Lower lobe of right lung (tissue), 2 donors: ENCODE results near the gene MSI2. TPM values are rescaled to one million over a fixed set of nuclear protein-coding genes. Genes with fewer than 3 reads are reported as not detected.

Source experiments
- ATAC-seq, 2 donors: fragments of 200-7000 bp; cut with Tn5 transposase; one replicate each; pipeline ENCODE4 v1.9.1; 2020 to 2022; ENCODE audit warnings: mild to moderate bottlenecking in 2 of 2, moderate library complexity in 2 of 2
- DNase-seq: peaks from one replicate; pipeline ENCODE4 v3.0.0-alpha.2; 2020
- H3K27ac ChIP-seq: fragments of 200-600 bp; one replicate; pipeline ENCODE4 v1.8.0; 2022
- H3K27me3 ChIP-seq: fragments of 200-600 bp; one replicate; pipeline ENCODE4 v1.8.0; 2022; ENCODE audit warnings: low read depth
- H3K36me3 ChIP-seq: fragments of 200-600 bp; one replicate; pipeline ENCODE4 v1.8.0; 2022; ENCODE audit warnings: mild to moderate bottlenecking
- H3K4me1 ChIP-seq: fragments of 200-600 bp; one replicate; pipeline ENCODE4 v1.8.0; 2022
- H3K4me3 ChIP-seq: fragments of 200-600 bp; one replicate; pipeline ENCODE4 v1.8.0; 2022; ENCODE audit warnings: mild to moderate bottlenecking
- H3K9me3 ChIP-seq: fragments of 200-600 bp; one replicate; pipeline ENCODE4 v1.8.0; 2022
- intact Hi-C: fragments of 100-400 bp; cut with DNase I; formaldehyde crosslinking; loops from one replicate; pipeline ENCODE4 v1.11.0; 2022
- total RNA-seq: library from RNA; stranded (reverse); fragmentation: NEBNext Ultra II Directional; extraction: Animal tissue kit (Norgen Biotek cat#: 25700); gene quantifications from one replicate; pipeline ENCODE4 v1.2.1, GENCODE V29; 2021
- TF ChIP-seq, protein P1 (sequence below): fragments of 200-600 bp; IDR thresholded peaks from one replicate; pipeline ENCODE4 v1.8.0; 2022; ENCODE audit warnings: antibody characterized with exemption, mild to moderate bottlenecking
- donor health status: DM: no; HTN: yes; CAD: no; lungs with severe emphysema.

The MSI2 gene
- total RNA-seq, 1 donor from 2014 or later = 43.9 TPM

DNA sequence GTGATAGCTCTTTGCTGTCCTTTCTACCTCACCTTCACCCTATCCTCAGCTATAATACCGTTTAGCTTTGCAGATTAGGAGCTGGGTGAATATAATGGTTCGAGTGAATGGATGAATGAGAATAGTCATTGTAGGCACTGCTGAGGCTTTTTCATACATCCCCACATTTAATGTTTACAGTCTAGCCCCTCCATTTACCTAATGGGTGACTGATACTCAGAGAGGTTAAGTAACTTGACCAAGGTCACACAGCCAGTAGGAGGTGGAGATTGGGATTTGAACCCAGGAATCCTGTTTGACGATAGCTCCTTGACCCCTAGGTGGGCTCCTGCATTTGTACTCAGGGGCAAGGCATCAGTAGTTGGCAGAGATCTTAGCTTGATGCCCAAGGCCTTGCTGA lies 293.1 kb downstream of the MSI2 start:
- Histone ChIP-seq H3K9me3 (no peaks in the 10 kb centered on the region), H3K4me1 (peaks cover 5% of the 10 kb centered on the region), H3K27ac (no peak overlapping the region), H3K27me3 (no peaks in the 10 kb centered on the region), H3K36me3 (no peaks in the 10 kb centered on the region), H3K4me3 (no peak overlapping the region)
- intact Hi-C loops = no loop called here
- ATAC-seq (no peak), DNase-seq (no peak)
- TF ChIP-seq, protein P1, sequence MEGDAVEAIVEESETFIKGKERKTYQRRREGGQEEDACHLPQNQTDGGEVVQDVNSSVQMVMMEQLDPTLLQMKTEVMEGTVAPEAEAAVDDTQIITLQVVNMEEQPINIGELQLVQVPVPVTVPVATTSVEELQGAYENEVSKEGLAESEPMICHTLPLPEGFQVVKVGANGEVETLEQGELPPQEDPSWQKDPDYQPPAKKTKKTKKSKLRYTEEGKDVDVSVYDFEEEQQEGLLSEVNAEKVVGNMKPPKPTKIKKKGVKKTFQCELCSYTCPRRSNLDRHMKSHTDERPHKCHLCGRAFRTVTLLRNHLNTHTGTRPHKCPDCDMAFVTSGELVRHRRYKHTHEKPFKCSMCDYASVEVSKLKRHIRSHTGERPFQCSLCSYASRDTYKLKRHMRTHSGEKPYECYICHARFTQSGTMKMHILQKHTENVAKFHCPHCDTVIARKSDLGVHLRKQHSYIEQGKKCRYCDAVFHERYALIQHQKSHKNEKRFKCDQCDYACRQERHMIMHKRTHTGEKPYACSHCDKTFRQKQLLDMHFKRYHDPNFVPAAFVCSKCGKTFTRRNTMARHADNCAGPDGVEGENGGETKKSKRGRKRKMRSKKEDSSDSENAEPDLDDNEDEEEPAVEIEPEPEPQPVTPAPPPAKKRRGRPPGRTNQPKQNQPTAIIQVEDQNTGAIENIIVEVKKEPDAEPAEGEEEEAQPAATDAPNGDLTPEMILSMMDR = no peak

DNA sequence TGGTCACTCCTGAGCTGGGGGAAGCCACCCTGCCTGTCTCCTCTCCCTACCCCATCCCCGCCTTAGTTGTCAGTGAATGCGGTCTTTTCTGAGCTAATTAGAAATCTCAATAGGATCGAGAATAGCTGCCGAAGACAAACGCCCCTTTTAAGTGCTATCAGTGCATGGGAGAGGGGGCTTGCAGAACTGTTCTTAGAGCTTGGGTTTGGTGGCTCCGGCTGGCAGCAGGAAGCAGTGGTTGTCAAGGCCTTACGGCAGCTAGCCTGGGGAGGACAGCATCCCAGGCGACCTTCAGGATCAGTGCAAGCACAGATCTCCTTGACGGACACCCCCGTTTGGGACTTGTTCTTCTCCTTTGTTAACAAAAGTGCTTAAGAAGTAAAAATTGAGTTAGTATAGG lies 293.7 kb downstream of the MSI2 start:
- Histone ChIP-seq H3K27ac (no peak overlapping the region), H3K4me3 (no peak overlapping the region), H3K4me1 (peaks cover 5% of the 10 kb centered on the region), H3K36me3 (no peaks in the 10 kb centered on the region), H3K27me3 (no peaks in the 10 kb centered on the region), H3K9me3 (no peaks in the 10 kb centered on the region)
- intact Hi-C loops = no loop called here
- TF ChIP-seq, protein P1 = no peak
- DNase-seq (no peak), ATAC-seq (no peak)

DNA sequence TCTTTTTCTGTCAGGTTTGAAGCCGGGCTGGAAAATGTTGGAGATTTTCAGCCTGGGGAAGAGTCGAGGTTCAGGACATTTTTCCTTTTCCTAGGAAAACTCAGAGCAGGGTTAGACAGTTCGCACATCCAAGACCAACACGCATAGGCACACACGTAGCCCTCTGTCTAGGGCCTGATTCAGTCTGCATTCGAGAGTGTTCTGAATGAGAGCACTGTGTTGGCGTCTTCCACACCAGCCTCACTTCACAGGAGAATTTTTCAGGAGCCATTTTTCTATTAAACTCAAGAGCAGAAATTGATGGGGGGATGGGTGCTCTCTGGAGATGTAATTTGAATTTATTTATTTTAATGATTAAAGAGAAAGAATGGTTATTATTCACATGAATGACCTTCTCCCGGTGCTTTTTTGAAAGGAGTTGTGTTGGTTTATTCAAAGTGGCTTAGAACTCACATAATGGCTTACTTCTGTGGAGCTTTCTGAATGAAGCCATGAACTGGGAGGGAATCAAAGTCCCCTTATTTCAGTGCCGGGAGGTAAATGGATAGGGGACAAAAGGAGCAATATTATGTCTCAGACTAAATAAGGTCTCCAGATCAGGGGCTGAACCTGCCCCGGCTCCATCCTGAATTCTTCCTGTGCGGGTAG lies 294.5 kb downstream of the MSI2 start:
- intact Hi-C loops = no loop called here
- Histone ChIP-seq H3K4me3 (no peak overlapping the region), H3K4me1 (peaks cover 5% of the 10 kb centered on the region), H3K27ac (no peak overlapping the region), H3K9me3 (no peaks in the 10 kb centered on the region), H3K27me3 (no peaks in the 10 kb centered on the region), H3K36me3 (no peaks in the 10 kb centered on the region)
- ATAC-seq = no peak
- no peak for DNase-seq
- TF ChIP-seq, protein P1 = no peak

DNA sequence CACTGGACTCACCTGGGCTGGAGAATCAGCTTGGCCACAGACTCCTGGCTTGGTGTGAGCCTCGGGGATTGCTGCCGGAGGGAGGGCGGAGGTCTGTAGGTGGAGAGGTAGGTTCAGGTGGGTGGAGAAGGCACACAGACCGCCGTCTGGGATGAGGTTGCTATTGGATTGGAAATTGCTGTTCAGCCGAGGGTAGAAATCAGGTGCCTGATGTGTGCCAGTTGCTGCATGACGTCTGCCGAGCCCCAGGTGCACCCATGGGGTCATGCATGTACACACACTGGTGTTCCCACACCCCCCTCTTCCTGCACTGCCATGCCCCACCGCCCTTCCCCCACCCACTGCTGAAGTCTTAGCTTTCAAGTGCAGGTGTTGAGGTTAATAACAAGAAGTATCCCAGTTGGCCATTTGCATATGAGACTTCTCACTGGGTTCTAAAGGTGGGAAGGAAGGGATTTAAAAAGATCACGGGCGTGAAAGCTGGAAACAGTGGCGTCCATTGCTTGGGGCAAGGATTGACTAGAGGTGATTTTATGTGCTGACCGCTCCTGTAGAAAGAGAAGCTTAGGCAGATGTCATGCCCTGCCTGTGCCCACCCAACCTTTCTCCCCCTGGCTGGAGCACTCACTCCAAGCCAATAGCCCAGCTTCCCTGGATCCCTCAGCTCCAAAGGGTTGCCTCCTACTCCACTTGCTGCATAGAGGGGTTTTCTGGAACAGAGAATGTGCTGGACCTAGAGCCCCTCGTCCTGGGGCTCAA lies 295.2 kb downstream of the MSI2 start:
- ATAC-seq (peak in 1 of 2 donors; percentile 18), DNase-seq (no peak)
- intact Hi-C loops = no loop called here
- H3K4me3 ChIP-seq = no peak overlapping the region
- no peaks in the 10 kb centered on the region for H3K9me3 ChIP-seq
- no peaks in the 10 kb centered on the region for H3K36me3 ChIP-seq
- H3K27ac ChIP-seq = no peak overlapping the region
- no peaks in the 10 kb centered on the region for H3K27me3 ChIP-seq
- TF ChIP-seq, protein P1 = no peak
- H3K4me1 ChIP-seq = peaks cover 5% of the 10 kb centered on the region

DNA sequence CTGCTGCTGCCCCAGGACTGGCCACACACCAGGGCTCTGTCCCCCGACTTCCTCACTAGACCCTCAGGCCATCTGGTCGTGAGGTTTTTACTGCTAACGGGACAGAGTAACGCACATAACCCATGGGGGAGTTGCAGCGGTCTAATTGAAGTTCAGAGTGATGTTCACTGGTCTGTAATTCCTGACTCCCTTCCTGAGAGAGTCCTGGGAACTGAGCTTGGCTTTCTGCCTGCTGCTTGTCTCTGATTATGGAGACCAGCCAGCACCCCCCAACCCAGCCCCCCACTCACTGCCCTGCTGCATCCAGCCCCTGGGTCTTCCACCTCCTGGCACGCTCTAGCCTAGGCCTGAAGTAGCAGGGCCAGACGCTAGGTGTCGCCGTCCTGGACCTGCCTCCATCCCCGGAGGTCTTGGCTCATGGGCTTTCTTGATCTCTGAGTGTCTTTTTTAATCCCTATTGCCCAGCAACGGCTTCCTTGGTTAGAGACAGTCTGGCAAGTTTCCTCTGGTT lies 295.8 kb downstream of the MSI2 start:
- Histone ChIP-seq H3K9me3 (no peaks in the 10 kb centered on the region), H3K4me1 (peaks cover 5% of the 10 kb centered on the region), H3K36me3 (no peaks in the 10 kb centered on the region), H3K27ac (no peak overlapping the region), H3K4me3 (no peak overlapping the region), H3K27me3 (no peaks in the 10 kb centered on the region)
- TF ChIP-seq, protein P1 = peak; percentile 19
- intact Hi-C loops = no loop called here
- no peak for DNase-seq
- no peak for ATAC-seq
